Measurements from ENCODE around the gene TCEAL9. TPM values are rescaled to one million over a fixed set of nuclear protein-coding genes. Genes with fewer than 3 reads are reported as not detected.
A peak's percentile ranks its signal among the peaks of the same experiment; 100 is the strongest.

TCEAL9 gene
- total RNA-seq, 2 experiments from 2014 or later, result 6.8 to 7.5 TPM

DNA sequence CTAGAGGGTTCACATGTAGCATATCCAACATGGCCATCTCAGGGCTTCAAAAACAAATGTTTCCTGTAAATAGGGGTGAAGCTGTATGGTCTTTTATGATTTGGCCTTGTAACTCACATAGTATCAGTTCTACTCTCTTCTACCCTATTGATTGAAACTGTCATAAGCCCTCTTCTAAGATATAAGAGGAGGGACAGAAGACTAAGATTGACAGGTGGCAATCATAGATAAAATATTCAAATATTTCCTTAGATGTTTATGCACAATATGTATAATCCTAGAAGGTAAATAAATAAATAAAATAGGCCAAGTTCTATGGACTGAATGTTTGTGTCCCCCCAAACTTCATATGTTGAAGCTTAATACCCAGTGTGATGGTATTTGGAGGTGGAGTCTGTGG is 13.2 kb downstream of the TCEAL9 start:
- POLR2A ChIA-PET, result no interaction called here
- no peaks in the 10 kb centered on the region for H3K36me3 Mint-ChIP-seq (ENCODE audit: low read depth)
- DNase-seq (no peak), ATAC-seq (no peak)
- TF ChIP-seq, protein P1, sequence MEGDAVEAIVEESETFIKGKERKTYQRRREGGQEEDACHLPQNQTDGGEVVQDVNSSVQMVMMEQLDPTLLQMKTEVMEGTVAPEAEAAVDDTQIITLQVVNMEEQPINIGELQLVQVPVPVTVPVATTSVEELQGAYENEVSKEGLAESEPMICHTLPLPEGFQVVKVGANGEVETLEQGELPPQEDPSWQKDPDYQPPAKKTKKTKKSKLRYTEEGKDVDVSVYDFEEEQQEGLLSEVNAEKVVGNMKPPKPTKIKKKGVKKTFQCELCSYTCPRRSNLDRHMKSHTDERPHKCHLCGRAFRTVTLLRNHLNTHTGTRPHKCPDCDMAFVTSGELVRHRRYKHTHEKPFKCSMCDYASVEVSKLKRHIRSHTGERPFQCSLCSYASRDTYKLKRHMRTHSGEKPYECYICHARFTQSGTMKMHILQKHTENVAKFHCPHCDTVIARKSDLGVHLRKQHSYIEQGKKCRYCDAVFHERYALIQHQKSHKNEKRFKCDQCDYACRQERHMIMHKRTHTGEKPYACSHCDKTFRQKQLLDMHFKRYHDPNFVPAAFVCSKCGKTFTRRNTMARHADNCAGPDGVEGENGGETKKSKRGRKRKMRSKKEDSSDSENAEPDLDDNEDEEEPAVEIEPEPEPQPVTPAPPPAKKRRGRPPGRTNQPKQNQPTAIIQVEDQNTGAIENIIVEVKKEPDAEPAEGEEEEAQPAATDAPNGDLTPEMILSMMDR (IDR thresholded peaks at IDR 0.05), result no peak
- no peaks in the 10 kb centered on the region for H3K9me3 Mint-ChIP-seq
- no peak overlapping the region for H3K4me3 Mint-ChIP-seq
- no peaks in the 10 kb centered on the region for H3K27me3 Mint-ChIP-seq
- intact Hi-C loops (cut with micrococcal nuclease), result no loop called here
- H3K27ac Mint-ChIP-seq, result no peak overlapping the region
- CTCF ChIA-PET, result no interaction called here
- no peaks in the 10 kb centered on the region for H3K4me1 Mint-ChIP-seq (ENCODE audit: low read depth)

DNA sequence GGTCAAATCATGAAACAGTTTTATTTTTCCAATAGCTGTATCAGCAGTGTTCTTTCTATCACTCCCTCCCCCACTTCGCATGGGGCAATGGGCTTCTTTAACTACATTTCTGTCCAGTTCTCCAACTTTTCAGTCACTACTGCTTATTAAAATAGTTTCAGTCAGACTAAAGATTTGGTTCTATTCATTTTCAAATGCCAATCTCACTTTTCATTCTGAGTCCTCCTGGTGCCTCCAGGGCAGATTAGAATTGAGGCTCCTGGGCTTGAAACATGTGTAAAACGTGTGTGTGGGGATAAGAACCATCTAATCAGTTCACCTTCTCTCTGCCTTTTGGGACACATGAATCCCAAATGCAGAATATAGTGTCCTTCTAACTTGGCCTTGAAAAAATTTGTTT is 16.6 kb downstream of the TCEAL9 start:
- H3K9me3 Mint-ChIP-seq, result no peaks in the 10 kb centered on the region
- peaks cover 4% of the 10 kb centered on the region for H3K36me3 Mint-ChIP-seq (ENCODE audit: low read depth)
- peaks cover 3% of the 10 kb centered on the region for H3K4me1 Mint-ChIP-seq (ENCODE audit: low read depth)
- ATAC-seq (no peak), DNase-seq (no peak)
- peaks cover 3% of the 10 kb centered on the region for H3K27me3 Mint-ChIP-seq
- TF ChIP-seq, protein P1 (IDR thresholded peaks at IDR 0.05), result no peak
- H3K27ac Mint-ChIP-seq, result no peak overlapping the region
- ChIA-PET POLR2A (interaction anchor here (0.6 kb wide), 1 partner anchor 23 kb away, joined by 3 read pairs; no protein-coding TSS in a partner anchor), CTCF (no interaction called here)
- intact Hi-C loops (cut with micrococcal nuclease), result no loop called here
- H3K4me3 Mint-ChIP-seq, result no peak overlapping the region

GRCh38 chrX:103373581-103373980 is 17.3 kb downstream of the TCEAL9 start:
- Mint-ChIP-seq H3K4me1 (ENCODE audit: low read depth) (peaks cover 3% of the 10 kb centered on the region), H3K27me3 (peaks cover 3% of the 10 kb centered on the region), H3K9me3 (no peaks in the 10 kb centered on the region), H3K4me3 (no peak overlapping the region), H3K36me3 (ENCODE audit: low read depth) (peaks cover 4% of the 10 kb centered on the region), H3K27ac (no peak overlapping the region)
- TF ChIP-seq, protein P1 (IDR thresholded peaks at IDR 0.05), result no peak
- ChIA-PET POLR2A (no interaction called here), CTCF (no interaction called here)
- no peak for DNase-seq
- intact Hi-C loops (cut with micrococcal nuclease), result no loop called here
- no peak for ATAC-seq

GRCh38 chrX:103376118-103376978 is 20.0 kb downstream of the TCEAL9 start, which contains the start of gene BEX3:
Gene BEX3 (plus strand): TSS chrX:103376538. CDS start chrX:103377522, 984 bp downstream.
- ChIA-PET CTCF (interaction anchor here (1.3 kb wide), 1 partner anchor 88 kb away, joined by 6 read pairs; no protein-coding TSS in a partner anchor), POLR2A (interaction anchor here (1.1 to 1.6 kb wide), 2 partner anchors 9 to 68 kb away, joined by 3 read pairs; no protein-coding TSS in a partner anchor)
- peak; percentile 50 for DNase-seq
- H3K4me3 Mint-ChIP-seq, result peak within 1 kb of the TSS; percentile 76
- TF ChIP-seq, protein P1 (IDR thresholded peaks at IDR 0.05), result no peak
- H3K27ac Mint-ChIP-seq, result peak within 1 kb of the TSS; percentile 52
- H3K27me3 Mint-ChIP-seq, result peaks cover 3% of the 10 kb centered on the region
- peak; percentile 76 for ATAC-seq
- peaks cover 3% of the 10 kb centered on the region for H3K4me1 Mint-ChIP-seq (ENCODE audit: low read depth)
- peaks cover 4% of the 10 kb centered on the region for H3K36me3 Mint-ChIP-seq (ENCODE audit: low read depth)
- intact Hi-C loops (cut with micrococcal nuclease), result no loop called here
- no peaks in the 10 kb centered on the region for H3K9me3 Mint-ChIP-seq

GRCh38 chrX:103376979-103377324 is 20.6 kb downstream of the TCEAL9 start:
- CTCF ChIA-PET, result interaction anchor here (1.3 kb wide), 1 partner anchor 87 kb away, joined by 6 read pairs; no protein-coding TSS in a partner anchor
- ATAC-seq (peak; percentile 20), DNase-seq (peak; percentile 6)
- POLR2A ChIA-PET, result interaction anchor here (1.1 kb wide), 1 partner anchor 68 kb away, joined by 3 read pairs; no protein-coding TSS in a partner anchor
- intact Hi-C loops (cut with micrococcal nuclease), result no loop called here
- Mint-ChIP-seq H3K9me3 (no peaks in the 10 kb centered on the region), H3K4me3 (peak overlapping the region; percentile 76), H3K27ac (peak overlapping the region; percentile 38), H3K4me1 (ENCODE audit: low read depth) (peaks cover 3% of the 10 kb centered on the region), H3K27me3 (peaks cover 3% of the 10 kb centered on the region), H3K36me3 (ENCODE audit: low read depth) (peaks cover 4% of the 10 kb centered on the region)
- TF ChIP-seq, protein P1 (IDR thresholded peaks at IDR 0.05), result no peak

Data from activated CD8-positive, alpha-beta T cell treated with anti-CD3 and anti-CD28 coated beads for 36 hours (primary cell).